HepG2 (cell line): ENCODE data around the gene RAB36. TPM values are rescaled to one million over a fixed set of nuclear protein-coding genes. Genes with fewer than 3 reads are reported as not detected.

Experiments
- ATAC-seq: fragments of 200-7000 bp; cut with Tn5 transposase; 3 replicates; pipeline ENCODE4 v1.9.1; 2020; ENCODE audit warnings: mild to moderate bottlenecking, moderate library complexity
- BruUV-seq: library from RNA; stranded (reverse); fragments of 400-500 nt; replicated peaks from 2 replicates; lab custom pipeline; 2021; lab: Mats Ljungman, UMichigan
- CTCF ChIA-PET: fragments of 300-600 bp; formaldehyde crosslinking; extraction: SDS; loops from one replicate; lab custom pipeline; 2021; ENCODE audit warnings: low total read pairs, inconsistent platforms, low intra/inter-chr PET ratio; lab: Yijun Ruan, JAX
- POLR2A ChIA-PET: fragments of 350-600 bp; sonication (Branson Sonifier 250); formaldehyde crosslinking; loops from one replicate; lab custom pipeline; 2020; ENCODE audit warnings: antibody characterized with exemption, inconsistent platforms; lab: Yijun Ruan, JAX
- DNase-seq: peaks from one replicate; pipeline ENCODE4 v3.0.0-alpha.2; 2015; ENCODE audit warnings: low spot score
- FAIRE-seq: peaks from 3 replicates; lab custom pipeline; 2011; peaks lifted over from hg19 to GRCh38; lab: Jason Lieb, UNC
- H2AFZ ChIP-seq: one replicate; pipeline ENCODE4 v1.6.1; 2011; ENCODE audit warnings: low read length, inconsistent platforms
- H3K27ac ChIP-seq: fragments of 300-600 bp; 3 replicates; pipeline ENCODE4 v1.8.0; 2011; ENCODE audit warnings: mixed run types, mild to moderate bottlenecking, mixed read lengths, low read length, inconsistent platforms; ENCODE audit not compliant: insufficient read depth; ENCODE audit errors: extremely low read length
- H3K27me3 ChIP-seq, 2 experiments: fragments of 200-600 bp in 1 of 2; 2 replicates in 1 of 2; 3 replicates in 1 of 2; pipeline versions ENCODE4 v1.6.0 to v1.8.0; 2011; ENCODE audit warnings: low read length in 2 of 2, mild to moderate bottlenecking in 2 of 2, moderate library complexity in 2 of 2, inconsistent platforms in 1 of 2; ENCODE audit not compliant: insufficient read depth in 2 of 2, control insufficient read depth in 1 of 2
- H3K36me3 ChIP-seq, 2 experiments: fragments of 200-600 bp in 1 of 2; replicated peaks in 1 of 2; 2 replicates in 1 of 2; 3 replicates in 1 of 2; pipeline versions ENCODE4 v1.5.1 to v1.8.0; 2011; ENCODE audit warnings: low read length in 2 of 2, inconsistent platforms in 1 of 2; ENCODE audit not compliant: insufficient read depth in 2 of 2, control insufficient read depth in 1 of 2
- H3K4me1 ChIP-seq: 2 replicates; pipeline ENCODE4 v1.5.1; 2012; ENCODE audit warnings: low read length, inconsistent platforms; ENCODE audit not compliant: insufficient read depth
- H3K4me2 ChIP-seq: 2 replicates; pipeline ENCODE4 v1.6.0; 2011; ENCODE audit warnings: low read depth, low read length, inconsistent platforms
- H3K4me3 ChIP-seq, 3 experiments: fragments of 200-600 bp in 1 of 3; sonication (generic), shearing (Covaris generic) in 1 of 3; replicated peaks in 1 of 3; 2 replicates each; pipeline ENCODE4 v1.5.1; 2011 to 2016; ENCODE audit warnings: low read length in 3 of 3, inconsistent platforms in 2 of 3, low read depth in 2 of 3, mild to moderate bottlenecking in 2 of 3, control low read depth in 1 of 3, mixed read lengths in 1 of 3; ENCODE audit not compliant: insufficient read depth in 1 of 3
- H3K79me2 ChIP-seq: one replicate; pipeline ENCODE4 v1.6.1; 2011; ENCODE audit warnings: low read length, inconsistent platforms; ENCODE audit not compliant: insufficient read depth
- H3K9ac ChIP-seq: 2 replicates; pipeline ENCODE4 v1.6.0; 2011; ENCODE audit warnings: mild to moderate bottlenecking, low read depth, low read length, inconsistent platforms; ENCODE audit not compliant: insufficient read depth
- H3K9me3 ChIP-seq: 2 replicates; pipeline ENCODE4 v1.5.1; 2012; ENCODE audit warnings: mild to moderate bottlenecking, low read length
- H4K20me1 ChIP-seq: 2 replicates; pipeline ENCODE4 v1.6.0; 2011; ENCODE audit warnings: inconsistent platforms, mild to moderate bottlenecking, low read length, moderate library complexity; ENCODE audit not compliant: insufficient read depth
- AGO2 ChIP-seq: fragments of 200-400 bp; formaldehyde crosslinking; optimal IDR thresholded peaks from 2 replicates; pipeline ENCODE3; 2017; ENCODE audit warnings: mild to moderate bottlenecking, low read depth, low read length, moderate library complexity
- CEBPB ChIP-seq: IDR thresholded peaks from 2 replicates; pipeline ENCODE4 v1.6.1; 2011; ENCODE audit warnings: low read depth, low read length, improper control_type of control experiment, borderline replicate concordance
- DMAP1 ChIP-seq: IDR thresholded peaks from 2 replicates; pipeline ENCODE4 v1.6.1; 2016
- MNT ChIP-seq: fragments of 450-650 bp; IDR thresholded peaks from 2 replicates; pipeline ENCODE4 v1.6.1; 2016
- POLR2G ChIP-seq: fragments of 200-400 bp; formaldehyde crosslinking; IDR thresholded peaks from 2 replicates; pipeline ENCODE4 v1.6.1; 2018; ENCODE audit warnings: mild to moderate bottlenecking, low read depth, low read length, moderate library complexity
- TBP ChIP-seq: sonication (generic); formaldehyde crosslinking; IDR thresholded peaks from 2 replicates; pipeline ENCODE4 v1.5.0; 2020; ENCODE audit warnings: missing genetic modification reagents
- ZNF432 ChIP-seq: sonication (generic); formaldehyde crosslinking; IDR thresholded peaks from 2 replicates; pipeline ENCODE4 v1.5.0; 2020; ENCODE audit warnings: missing genetic modification reagents, mild to moderate bottlenecking, borderline replicate concordance
- ZNF557 ChIP-seq: sonication (generic); formaldehyde crosslinking; IDR thresholded peaks from 2 replicates; pipeline ENCODE4 v1.4.0; 2020; ENCODE audit warnings: missing genetic modification reagents
- ZNF629 ChIP-seq: sonication (generic); formaldehyde crosslinking; conservative IDR thresholded peaks from 2 replicates; pipeline ENCODE4 v1.5.0; 2020; ENCODE audit warnings: missing genetic modification reagents
- WGBS: methylation state at CpG from one replicate; pipeline ENCODE4 v1.1.6; 2017; ENCODE audit warnings: low lambda C conversion rate; 5-methylcytosine and 5-hydroxymethylcytosine counted together
- in situ Hi-C: cut with HindIII; loops from 2 replicates; pipeline ENCODE4 v1.10.0; 2017; ENCODE audit warnings: low pct_unique_long_range_greater_than_20kb; ENCODE audit not compliant: extremely low pct_ligation_motif_present
- intact Hi-C: fragments of 100-400 bp; cut with micrococcal nuclease; formaldehyde crosslinking; loops from one replicate; pipeline ENCODE4 v1.10.0; 2022; ENCODE audit not compliant: unreplicated experiment
- polyA plus RNA-seq, 8 experiments: library from polyadenylated mRNA; depleted of rRNA in 3 of 8; stranded (reverse) in 7 of 8; unstranded in 1 of 8; fragments of >200 nt; fragmentation: Illumina TruSeq in 4 of 8; extraction: Trizol in 4 of 8; gene quantifications; 2 replicates each; pipeline versions ENCODE4 v1.2.1 to v1.2.3, GENCODE V29; 2011 to 2016; ENCODE audit warnings: low read depth in 4 of 8, missing spikeins in 1 of 8, mixed read lengths in 1 of 8; ENCODE audit not compliant: insufficient read depth in 1 of 8
- total RNA-seq, 5 experiments: library from RNA; depleted of rRNA; stranded (reverse); fragments of >200 nt; fragmentation: Illumina TruSeq; extraction: Trizol; gene quantifications; 2 replicates each; pipeline ENCODE4 v1.2.3, GENCODE V29; 2016; ENCODE audit warnings: low read depth in 1 of 5
- TF ChIP-seq, protein P1 (sequence below): sonication (generic); formaldehyde crosslinking; IDR thresholded peaks from 2 replicates; pipeline ENCODE4 v1.5.0; 2020; ENCODE audit warnings: mild to moderate bottlenecking, missing genetic modification reagents, moderate library complexity

Gene RAB36
- total and polyA plus RNA-seq, 2 of the 13 experiments (the other 11 are each of a cell fraction or from before 2014, with no cell fraction given), result 0.24 to 0.86 TPM

DNA sequence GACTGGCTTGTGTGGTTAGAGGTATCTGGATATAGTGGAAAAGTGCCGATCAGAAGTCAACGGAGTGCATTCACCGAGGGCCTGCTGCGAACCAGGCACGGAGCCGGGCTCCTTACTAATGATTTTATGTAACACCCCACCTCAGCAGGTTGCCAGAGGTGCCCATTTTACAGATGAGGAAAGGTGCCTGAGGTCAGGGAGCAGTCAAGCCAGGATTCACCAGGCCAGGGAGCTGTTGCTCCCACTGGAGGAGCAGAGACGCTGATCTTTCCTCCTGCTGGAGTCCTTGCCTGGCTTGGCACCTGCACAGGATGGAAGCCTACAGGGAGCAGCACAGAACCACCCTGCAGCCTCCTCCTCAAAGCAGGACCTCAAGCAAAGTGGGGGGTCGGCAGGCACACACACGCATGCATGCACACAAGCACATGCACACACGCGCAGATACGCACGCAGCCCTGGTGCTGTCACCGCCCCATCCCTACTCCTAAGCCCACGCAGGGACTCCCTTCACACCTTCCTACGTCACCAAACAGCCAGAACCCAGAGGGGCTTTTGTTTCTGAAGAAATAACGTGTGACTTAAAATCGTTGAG, 19.7 kb upstream of the RAB36 start:
- intact Hi-C loops, result loop anchor here (10.0 kb wide), 1 partner anchor 51 kb away; the partner anchor contains the start of gene GNAZ
- FAIRE-seq (no peak), ATAC-seq (no peak), DNase-seq (no peak)
- ChIA-PET POLR2A (no interaction called here), CTCF (interaction anchor here (0.9 to 6.5 kb wide), 3 partner anchors 166 to 170 kb away, joined by 3 to 299 read pairs (median 5); no protein-coding TSS in a partner anchor)
- peak; percentile 55 for TF ChIP-seq ZNF629 (CRISPR knock-in tag)
- peak; percentile 43 for TF ChIP-seq AGO2
- 0 out of 2 replicates have a peak, but pooled peaks have one; percentile 25 for TF ChIP-seq POLR2G
- TF ChIP-seq ZNF557 (CRISPR knock-in tag), result no peak
- Histone ChIP-seq H3K4me1 (peaks cover 7% of the 10 kb centered on the region), H3K9ac (no peak overlapping the region), H3K27ac (no peak overlapping the region), H3K36me3 (peaks cover 2 to 4% of the 10 kb centered on the region in 2 experiments; a peak in 2 of 5 replicates), H4K20me1 (no peaks in the 10 kb centered on the region), H3K79me2 (no peaks in the 10 kb centered on the region), H2AFZ (no peak overlapping the region), H3K27me3 (no peaks in the 10 kb centered on the region), H3K9me3 (no peaks in the 10 kb centered on the region), H3K4me3 (no peak overlapping the region), H3K4me2 (no peak overlapping the region)
- 90% methylated on average over 12 of the region's 18 CpGs for WGBS
- in situ Hi-C loops, result loop anchor here (5.0 to 10.0 kb wide), 2 partner anchors 168 to 281 kb away; no protein-coding TSS in a partner anchor
- no TSS peak for BruUV-seq

GRCh38 chr22:23126165-23127054, 18.9 kb upstream of the RAB36 start:
- in situ Hi-C loops, result loop anchor here (5.0 to 10.0 kb wide), 2 partner anchors 169 to 282 kb away; no protein-coding TSS in a partner anchor
- POLR2A ChIA-PET, result interaction anchor here (0.7 kb wide), 1 partner anchor 51 kb away, joined by 3 read pairs; no protein-coding TSS in a partner anchor

More at GRCh38 chr22:23126165-23127054, 18.9 kb upstream of the RAB36 start:
- Histone ChIP-seq H3K36me3 (peaks cover 2 to 4% of the 10 kb centered on the region in 2 experiments; a peak in 2 of 5 replicates), H3K4me3 (no peak overlapping the region), H3K27ac (no peak overlapping the region), H3K79me2 (no peaks in the 10 kb centered on the region), H4K20me1 (no peaks in the 10 kb centered on the region), H3K4me2 (no peak overlapping the region), H3K9ac (no peak overlapping the region), H3K9me3 (no peaks in the 10 kb centered on the region), H3K27me3 (no peaks in the 10 kb centered on the region), H2AFZ (no peak overlapping the region), H3K4me1 (peaks cover 7% of the 10 kb centered on the region)
- FAIRE-seq, result no peak
- 78% methylated on average over 13 of the region's 14 CpGs for WGBS
- peak; percentile 24; the same call in 2 of the 3 replicates for ATAC-seq
- CTCF ChIA-PET, result interaction anchor here (0.9 to 6.5 kb wide), 3 partner anchors 164 to 171 kb away, joined by 3 to 299 read pairs (median 3); no protein-coding TSS in a partner anchor
- no TSS peak for BruUV-seq
- TF ChIP-seq TBP (CRISPR knock-in tag) (no peak), DMAP1 (CRISPR knock-in tag) (no peak), MNT (peak; percentile 68), ZNF432 (CRISPR knock-in tag) (no peak), CEBPB (0 out of 2 replicates have a peak, but pooled peaks have one; percentile 5)
- TF ChIP-seq, protein P1, sequence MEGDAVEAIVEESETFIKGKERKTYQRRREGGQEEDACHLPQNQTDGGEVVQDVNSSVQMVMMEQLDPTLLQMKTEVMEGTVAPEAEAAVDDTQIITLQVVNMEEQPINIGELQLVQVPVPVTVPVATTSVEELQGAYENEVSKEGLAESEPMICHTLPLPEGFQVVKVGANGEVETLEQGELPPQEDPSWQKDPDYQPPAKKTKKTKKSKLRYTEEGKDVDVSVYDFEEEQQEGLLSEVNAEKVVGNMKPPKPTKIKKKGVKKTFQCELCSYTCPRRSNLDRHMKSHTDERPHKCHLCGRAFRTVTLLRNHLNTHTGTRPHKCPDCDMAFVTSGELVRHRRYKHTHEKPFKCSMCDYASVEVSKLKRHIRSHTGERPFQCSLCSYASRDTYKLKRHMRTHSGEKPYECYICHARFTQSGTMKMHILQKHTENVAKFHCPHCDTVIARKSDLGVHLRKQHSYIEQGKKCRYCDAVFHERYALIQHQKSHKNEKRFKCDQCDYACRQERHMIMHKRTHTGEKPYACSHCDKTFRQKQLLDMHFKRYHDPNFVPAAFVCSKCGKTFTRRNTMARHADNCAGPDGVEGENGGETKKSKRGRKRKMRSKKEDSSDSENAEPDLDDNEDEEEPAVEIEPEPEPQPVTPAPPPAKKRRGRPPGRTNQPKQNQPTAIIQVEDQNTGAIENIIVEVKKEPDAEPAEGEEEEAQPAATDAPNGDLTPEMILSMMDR, result peak; percentile 22
- no peak for DNase-seq
- intact Hi-C loops, result loop anchor here (10.0 kb wide), 1 partner anchor 52 kb away; the partner anchor contains the start of gene GNAZ
